Measurements from ENCODE around the gene RTEL1. TPM values are rescaled to one million over a fixed set of nuclear protein-coding genes. Genes with fewer than 3 reads are reported as not detected.

RTEL1 gene

Small RNA genes within 50 kb of the gene (small RNA-seq; reads per million reads assigned to genes)
- gene LIME1 (ENCODE audit: insufficient read depth) (not detected), gene TNFRSF6B (ENCODE audit: insufficient read depth) (not detected)

Measured in mesendoderm (in vitro differentiated cells).